ENCODE data around the gene TGFBR3.

DNA sequence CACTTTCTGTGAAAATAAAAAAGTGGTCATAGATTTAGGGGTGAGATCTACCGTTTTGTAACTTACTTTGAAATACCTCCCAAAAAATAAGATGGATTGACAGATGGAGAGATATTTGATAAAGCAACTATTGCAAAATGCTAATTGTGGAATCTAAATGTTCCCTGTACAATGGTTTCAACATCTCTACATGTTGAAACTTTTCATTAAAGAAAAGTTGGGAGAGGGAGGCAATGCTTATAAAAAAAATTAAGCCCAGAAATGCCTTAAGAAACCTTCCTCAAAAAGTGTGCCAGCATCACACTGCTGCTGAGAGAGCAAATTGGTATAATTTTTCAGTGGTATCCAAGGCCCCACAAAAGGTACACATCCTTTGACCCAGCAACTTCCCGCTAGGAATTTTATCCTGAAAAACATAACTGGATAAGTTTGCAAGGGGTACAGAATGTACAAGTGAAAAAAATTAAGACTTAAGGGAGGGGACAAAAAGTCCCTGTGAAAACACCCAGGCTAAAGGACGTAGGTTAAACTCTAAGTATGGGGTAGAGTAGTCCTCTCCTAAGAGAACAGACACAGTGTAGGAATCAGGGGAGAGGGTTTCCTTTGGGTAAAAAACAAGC, 84.3 kb downstream of the TGFBR3 start:
- TF ChIP-seq, protein P1, sequence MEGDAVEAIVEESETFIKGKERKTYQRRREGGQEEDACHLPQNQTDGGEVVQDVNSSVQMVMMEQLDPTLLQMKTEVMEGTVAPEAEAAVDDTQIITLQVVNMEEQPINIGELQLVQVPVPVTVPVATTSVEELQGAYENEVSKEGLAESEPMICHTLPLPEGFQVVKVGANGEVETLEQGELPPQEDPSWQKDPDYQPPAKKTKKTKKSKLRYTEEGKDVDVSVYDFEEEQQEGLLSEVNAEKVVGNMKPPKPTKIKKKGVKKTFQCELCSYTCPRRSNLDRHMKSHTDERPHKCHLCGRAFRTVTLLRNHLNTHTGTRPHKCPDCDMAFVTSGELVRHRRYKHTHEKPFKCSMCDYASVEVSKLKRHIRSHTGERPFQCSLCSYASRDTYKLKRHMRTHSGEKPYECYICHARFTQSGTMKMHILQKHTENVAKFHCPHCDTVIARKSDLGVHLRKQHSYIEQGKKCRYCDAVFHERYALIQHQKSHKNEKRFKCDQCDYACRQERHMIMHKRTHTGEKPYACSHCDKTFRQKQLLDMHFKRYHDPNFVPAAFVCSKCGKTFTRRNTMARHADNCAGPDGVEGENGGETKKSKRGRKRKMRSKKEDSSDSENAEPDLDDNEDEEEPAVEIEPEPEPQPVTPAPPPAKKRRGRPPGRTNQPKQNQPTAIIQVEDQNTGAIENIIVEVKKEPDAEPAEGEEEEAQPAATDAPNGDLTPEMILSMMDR (IDR thresholded peaks at IDR 0.05; ENCODE audit: insufficient read depth, low read length, poor library complexity, severe bottlenecking) = no peak
- TF ChIP-seq EZH2phosphoT487 (conservative IDR thresholded peaks at IDR 0.05; ENCODE audit: low read length) = no peak
